Upper lobe of left lung (tissue), 4 donors: ENCODE measurements around the gene ATXN7L1.

Experiments used
- POLR2A ChIP-seq, 4 donors: fragments of 450-650 bp; IDR thresholded peaks; one replicate each; pipeline ENCODE4 v1.5.1; 2016 to 2017; ENCODE audit warnings: antibody characterized with exemption in 4 of 4, mild to moderate bottlenecking in 2 of 4
- POLR2AphosphoS5 ChIP-seq, 2 donors: sonication (generic); formaldehyde crosslinking; IDR thresholded peaks; one replicate each; pipeline ENCODE4 v1.5.1; 2017; ENCODE audit warnings: antibody characterized with exemption in 2 of 2
- TF ChIP-seq, protein P1 (sequence below), 6 experiments: fragments of 450-650 bp in 4 of 6; fragments of 200-600 bp in 2 of 6; sonication (generic) in 2 of 6; IDR thresholded peaks; one replicate each; pipeline ENCODE4 v1.5.1; 2016 to 2019; ENCODE audit warnings: antibody characterized with exemption in 6 of 6

DNA sequence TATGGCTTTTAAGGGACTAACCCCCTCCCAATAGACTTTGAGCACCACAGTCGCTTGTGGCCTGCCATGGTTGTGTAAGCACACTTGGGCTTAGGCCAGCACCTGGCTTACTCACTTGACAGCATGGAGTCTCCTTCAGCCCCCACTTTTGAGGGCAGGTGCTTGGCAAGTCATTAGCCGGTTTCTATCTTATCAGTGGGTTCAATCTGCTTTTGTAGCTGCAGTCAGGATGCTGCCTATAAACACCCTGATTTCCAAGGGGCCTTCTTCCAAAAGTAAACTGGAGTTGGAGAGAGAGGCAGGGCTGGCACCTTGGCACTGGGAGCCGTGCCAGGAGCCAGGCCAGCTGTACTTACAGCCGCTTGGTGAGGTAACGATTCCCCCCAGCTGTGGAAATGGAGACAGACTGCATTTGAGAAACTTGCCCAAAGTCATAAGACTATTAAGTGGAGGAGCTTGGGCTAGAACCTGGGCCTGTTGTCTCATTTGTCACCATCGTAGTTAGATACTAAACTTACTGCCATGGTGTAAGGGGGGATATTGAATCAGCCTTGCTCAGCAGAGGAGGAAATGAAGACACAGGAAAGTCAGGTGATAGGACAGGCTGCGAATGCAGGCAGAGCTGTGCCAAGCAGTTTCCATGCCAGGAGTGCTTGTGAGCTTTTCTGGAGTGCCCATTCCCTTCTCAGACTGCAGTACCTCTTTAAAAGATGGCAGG, 202.9 kb downstream of the ATXN7L1 start:
- TF ChIP-seq POLR2A (IDR thresholded peaks at IDR 0.05), result no peak
- TF ChIP-seq, protein P1, sequence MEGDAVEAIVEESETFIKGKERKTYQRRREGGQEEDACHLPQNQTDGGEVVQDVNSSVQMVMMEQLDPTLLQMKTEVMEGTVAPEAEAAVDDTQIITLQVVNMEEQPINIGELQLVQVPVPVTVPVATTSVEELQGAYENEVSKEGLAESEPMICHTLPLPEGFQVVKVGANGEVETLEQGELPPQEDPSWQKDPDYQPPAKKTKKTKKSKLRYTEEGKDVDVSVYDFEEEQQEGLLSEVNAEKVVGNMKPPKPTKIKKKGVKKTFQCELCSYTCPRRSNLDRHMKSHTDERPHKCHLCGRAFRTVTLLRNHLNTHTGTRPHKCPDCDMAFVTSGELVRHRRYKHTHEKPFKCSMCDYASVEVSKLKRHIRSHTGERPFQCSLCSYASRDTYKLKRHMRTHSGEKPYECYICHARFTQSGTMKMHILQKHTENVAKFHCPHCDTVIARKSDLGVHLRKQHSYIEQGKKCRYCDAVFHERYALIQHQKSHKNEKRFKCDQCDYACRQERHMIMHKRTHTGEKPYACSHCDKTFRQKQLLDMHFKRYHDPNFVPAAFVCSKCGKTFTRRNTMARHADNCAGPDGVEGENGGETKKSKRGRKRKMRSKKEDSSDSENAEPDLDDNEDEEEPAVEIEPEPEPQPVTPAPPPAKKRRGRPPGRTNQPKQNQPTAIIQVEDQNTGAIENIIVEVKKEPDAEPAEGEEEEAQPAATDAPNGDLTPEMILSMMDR (IDR thresholded peaks at IDR 0.05), result no peak
- no peak for TF ChIP-seq POLR2AphosphoS5 (IDR thresholded peaks at IDR 0.05)
